Colon (tissue), 2 donors: ENCODE data around the gene ITPR2.
"Not testable (repeated sequence)": the region's sequence is repeated elsewhere in the genome, so short reads cannot be mapped to it uniquely, and the experiment has no call there.

Source experiments
- FAIRE-seq: peaks from 2 replicates; lab custom pipeline; 2012; peaks lifted over from hg19 to GRCh38; lab: Jason Lieb, UNC
- donor health status: control.
- donor health status: control.

ITPR2 gene

GRCh38 chr12:26848156-26848825 lies 15.3 kb upstream of the ITPR2 start:
- no peak for FAIRE-seq

- FAIRE-seq: no peak
Measured at GRCh38 chr12:26847431-26847830, 14.4 kb upstream of the ITPR2 start.

GRCh38 chr12:26846416-26846815 lies 13.4 kb upstream of the ITPR2 start:
- no peak for FAIRE-seq

- FAIRE-seq: no peak
Measured at GRCh38 chr12:26845984-26846383, 13.0 kb upstream of the ITPR2 start.

- FAIRE-seq: no peak
Measured at GRCh38 chr12:26845057-26845666, 12.2 kb upstream of the ITPR2 start.

GRCh38 chr12:26843311-26843710 lies 10.3 kb upstream of the ITPR2 start:
- FAIRE-seq: no peak

GRCh38 chr12:26841085-26841484 lies 8.1 kb upstream of the ITPR2 start:
- FAIRE-seq: no peak

GRCh38 chr12:26839512-26839911 lies 6.5 kb upstream of the ITPR2 start:
- no peak for FAIRE-seq

- no peak for FAIRE-seq
Measured at GRCh38 chr12:26838888-26839416, 6.0 kb upstream of the ITPR2 start.

GRCh38 chr12:26836201-26836600 lies 3.2 kb upstream of the ITPR2 start:
- FAIRE-seq: no peak

GRCh38 chr12:26834503-26835060 lies 1.6 kb upstream of the ITPR2 start:
- FAIRE-seq: not testable (repeated sequence)

- no peak for FAIRE-seq
Measured at GRCh38 chr12:26833743-26834490, 923 bp upstream of the ITPR2 start.

GRCh38 chr12:26831951-26832821 lies 808 bp downstream of the ITPR2 start:
- no peak for FAIRE-seq

GRCh38 chr12:26830783-26831551 lies 2.0 kb downstream of the ITPR2 start:
- no peak for FAIRE-seq

- FAIRE-seq: no peak
Measured at GRCh38 chr12:26830363-26830762, 2.6 kb downstream of the ITPR2 start.

GRCh38 chr12:26828280-26829073 lies 4.5 kb downstream of the ITPR2 start:
- FAIRE-seq: no peak

GRCh38 chr12:26826437-26826836 lies 6.6 kb downstream of the ITPR2 start:
- no peak for FAIRE-seq

GRCh38 chr12:26825459-26826016 lies 7.5 kb downstream of the ITPR2 start:
- FAIRE-seq: no peak

- FAIRE-seq: no peak
Measured at GRCh38 chr12:26823390-26823789, 9.6 kb downstream of the ITPR2 start.

- no peak for FAIRE-seq
Measured at GRCh38 chr12:26822026-26822425, 11.0 kb downstream of the ITPR2 start.
